HG02840 (cell line): ENCODE results near the gene MADD.

Experiments
- ATAC-seq: cut with Tn5 transposase; IDR thresholded peaks from one replicate; pipeline ENCODE4 v1.9.1; 2021; ENCODE audit warnings: mild to moderate bottlenecking, moderate library complexity, moderate number of reproducible peaks; ENCODE audit not compliant: unreplicated experiment, low FRiP score

MADD gene

GRCh38 chr11:47377571-47378009, 107.7 kb downstream of the MADD start:
- ATAC-seq, result no peak

DNA sequence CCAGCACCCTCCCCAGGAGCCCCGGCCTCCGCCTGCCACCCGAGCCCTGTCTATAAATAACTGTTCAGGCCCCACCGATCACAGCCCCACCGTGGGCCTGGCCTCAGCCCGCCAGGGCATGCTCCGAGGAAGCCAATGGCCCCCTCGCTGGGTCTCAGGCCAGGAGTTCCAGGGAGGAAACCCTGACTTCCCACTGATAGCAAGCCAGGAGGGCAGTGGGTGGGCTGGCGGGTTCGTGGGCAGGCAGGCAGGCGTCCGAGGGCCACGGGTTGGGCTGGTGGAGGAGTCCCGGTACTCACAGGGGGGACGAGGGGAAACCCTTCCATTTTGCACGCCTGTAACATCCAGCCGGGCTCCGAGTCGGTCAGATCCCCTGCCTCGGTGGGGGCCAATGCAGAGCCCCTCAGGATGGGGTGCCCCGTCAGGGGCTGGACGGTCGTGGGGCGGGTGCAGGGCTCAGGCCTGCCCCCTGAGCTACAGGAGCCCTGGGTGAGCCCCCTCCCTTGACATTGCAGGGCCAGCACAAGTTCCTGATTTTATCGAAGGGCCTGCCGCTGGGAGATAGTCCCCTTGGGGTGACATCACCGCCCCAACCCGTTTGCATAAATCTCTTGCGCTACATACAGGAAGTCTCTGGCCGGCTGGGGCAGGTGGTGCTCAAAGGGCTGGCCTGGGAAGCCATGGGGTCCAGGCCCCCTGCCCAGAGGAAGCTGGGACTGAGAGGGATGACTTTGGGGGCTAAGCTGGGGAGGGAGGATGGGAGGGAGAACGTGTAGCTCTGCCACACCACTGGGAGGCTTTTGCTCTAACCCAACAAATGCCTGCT, 108.3 kb downstream of the MADD start, which contains the start of gene SPI1:
TSS of gene SPI1 (minus strand) at position 538 of the 826 bp plus-strand sequence. CDS start at position 344, 194 bp downstream.
- ATAC-seq, result peak; percentile 75

- ATAC-seq, result no peak
These were observed 108.9 kb downstream of the MADD start for GRCh38 chr11:47378836-47379170.

- no peak for ATAC-seq
These were observed 109.4 kb downstream of the MADD start for GRCh38 chr11:47379317-47379716.
